Superior temporal gyrus (tissue), 1 donor: ENCODE results near the gene STK39.
A peak's percentile ranks its signal among the peaks of the same experiment; 100 is the strongest.
"Not testable (repeated sequence)": the region's sequence is repeated elsewhere in the genome, so short reads cannot be mapped to it uniquely, and the experiment has no call there.

Source experiments
- DNase-seq: peaks from one replicate; pipeline ENCODE4 v3.0.0-alpha.2; 2016; ENCODE audit errors: extremely low spot score

The STK39 gene

DNA sequence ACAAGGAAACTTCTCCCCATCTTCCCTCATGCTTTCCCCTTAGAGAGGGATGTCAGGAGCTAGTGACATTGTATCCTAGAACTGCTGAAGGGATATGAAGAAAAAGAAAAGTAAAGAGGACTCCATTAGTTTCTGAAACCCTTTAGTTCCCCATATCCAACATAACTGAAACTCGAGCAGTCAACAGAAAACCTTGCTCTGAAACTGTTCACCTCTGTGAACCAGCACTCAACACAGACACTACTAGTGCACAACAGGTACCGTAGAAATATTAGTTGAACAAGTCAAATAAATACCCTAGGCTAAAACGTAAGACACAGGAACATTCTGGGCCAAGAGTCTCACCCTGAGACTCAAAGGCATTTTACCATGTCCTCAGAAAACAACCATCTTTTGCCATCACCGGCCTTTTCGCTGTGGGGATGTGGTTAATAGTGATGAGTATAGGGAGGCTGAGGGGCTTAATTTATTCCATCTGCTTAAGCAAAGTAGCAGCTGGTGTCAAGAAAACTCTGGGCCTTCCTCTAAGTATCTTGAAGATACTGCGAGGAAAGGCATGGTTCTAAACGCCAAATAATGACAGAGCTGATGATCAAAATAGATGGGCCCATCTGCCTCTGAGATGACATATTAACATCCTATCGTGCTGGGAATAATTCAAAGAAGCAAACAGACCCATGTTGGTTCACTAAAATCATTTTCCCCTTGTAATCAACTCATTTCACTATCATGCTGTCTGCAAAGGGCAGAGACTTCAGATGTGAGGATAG lies 156.8 kb downstream of the STK39 start:
- no peak for DNase-seq

DNA sequence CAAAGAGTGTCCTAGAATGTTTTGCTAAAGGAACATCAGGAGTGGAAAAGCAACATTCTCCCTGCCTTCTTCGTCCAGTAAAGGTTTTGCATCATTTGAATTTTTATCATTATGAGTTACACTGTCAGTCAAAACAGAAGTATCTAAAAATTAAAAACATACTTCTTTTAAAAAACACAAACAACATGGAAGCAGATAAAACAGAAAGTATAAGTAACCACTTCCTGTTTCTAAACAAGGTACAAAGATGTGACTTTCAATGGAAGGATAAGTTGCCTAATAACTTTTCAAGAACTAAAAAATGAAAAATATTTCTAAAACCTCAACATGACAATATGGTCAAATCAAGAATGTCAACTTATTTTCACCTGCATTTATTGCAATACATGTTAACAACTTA lies 158.2 kb downstream of the STK39 start:
- DNase-seq, result no peak

DNA sequence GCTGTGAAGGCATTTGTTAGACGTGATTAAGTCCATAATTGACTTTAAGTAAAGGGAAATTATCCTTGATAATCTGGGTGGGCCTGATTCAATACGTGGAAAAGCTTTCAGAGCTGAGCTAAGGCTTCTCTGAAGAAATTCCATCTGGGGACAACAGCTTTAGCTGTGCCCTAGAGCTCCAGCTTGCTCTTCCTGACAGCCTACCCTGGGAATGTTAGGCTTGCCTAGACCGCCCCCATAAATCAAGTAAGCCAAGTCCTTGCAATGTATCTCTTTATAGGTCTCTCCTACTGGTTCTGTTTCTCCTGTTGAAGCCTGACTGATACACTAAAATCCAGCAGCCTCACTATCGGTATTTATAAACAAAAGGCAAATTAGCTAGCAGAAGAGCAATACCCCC lies 160.0 kb downstream of the STK39 start:
- no peak for DNase-seq

GRCh38 chr2:168086851-168087250 lies 160.5 kb downstream of the STK39 start:
- DNase-seq, result peak; percentile 73

DNA sequence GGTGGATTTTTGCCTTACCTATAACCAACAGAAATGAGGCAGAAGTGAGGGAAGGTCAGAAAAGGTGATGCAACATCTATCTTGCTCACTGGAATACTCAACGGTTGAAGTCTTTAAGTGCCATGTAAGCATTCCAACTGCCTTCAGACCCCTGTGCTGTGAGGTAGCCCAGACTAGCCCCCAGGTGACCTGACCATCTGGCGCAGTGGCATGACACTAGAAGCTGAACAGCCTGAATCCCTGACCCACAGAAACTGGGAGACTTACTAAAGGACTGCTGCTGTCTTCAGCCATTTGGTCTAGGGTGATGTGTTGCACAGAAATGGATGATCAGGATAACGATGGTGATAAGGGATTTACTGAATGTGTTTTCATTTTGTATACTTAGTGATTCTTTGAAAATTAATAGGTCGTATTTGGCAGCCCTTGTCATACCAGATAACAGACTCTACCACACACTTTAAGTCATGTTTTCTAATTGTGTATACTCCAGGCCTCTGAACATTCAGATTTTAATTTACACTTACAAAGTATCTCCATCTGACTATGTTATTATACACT lies 161.5 kb downstream of the STK39 start:
- no peak for DNase-seq

DNA sequence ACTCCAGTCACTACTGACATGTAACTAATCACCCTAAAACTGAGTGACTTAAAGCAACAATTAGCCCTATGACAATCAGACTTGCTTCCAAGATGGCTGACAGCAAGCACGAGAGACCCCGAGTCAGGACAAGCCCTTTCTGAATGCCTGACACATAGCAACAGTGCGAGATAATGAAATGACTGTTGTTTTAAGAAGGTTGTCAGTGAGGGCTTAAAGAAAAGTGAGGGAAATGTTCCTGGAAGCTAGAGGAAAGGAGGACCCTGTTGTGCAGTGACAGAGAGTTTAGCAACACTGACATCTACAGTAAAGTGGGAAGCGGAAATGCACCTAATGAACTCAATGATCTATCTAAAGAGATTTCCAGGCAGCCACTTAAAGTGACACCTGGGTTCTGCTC lies 163.1 kb downstream of the STK39 start:
- no peak for DNase-seq

GRCh38 chr2:168081452-168081851 lies 165.9 kb downstream of the STK39 start:
- DNase-seq, result not testable (repeated sequence)

DNA sequence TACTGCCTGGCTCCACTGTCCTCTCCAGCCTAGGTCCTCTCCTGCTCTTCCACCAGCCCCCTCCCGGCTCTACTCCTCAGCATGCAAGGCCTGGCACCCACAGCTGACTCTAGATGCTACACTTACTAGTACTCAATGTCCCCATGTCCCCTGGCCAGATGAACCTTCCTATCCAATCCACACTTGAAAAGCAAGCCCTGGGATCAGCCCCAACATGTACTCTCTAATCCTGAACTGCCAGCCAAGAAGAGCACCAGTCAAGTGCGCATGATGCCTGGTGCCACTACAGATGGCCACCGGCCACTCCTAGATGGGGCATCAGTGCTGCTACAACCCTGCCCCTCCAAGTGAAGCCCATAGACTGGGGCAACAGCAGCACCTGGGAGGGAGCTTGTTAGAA lies 168.2 kb downstream of the STK39 start:
- DNase-seq, result no peak

DNA sequence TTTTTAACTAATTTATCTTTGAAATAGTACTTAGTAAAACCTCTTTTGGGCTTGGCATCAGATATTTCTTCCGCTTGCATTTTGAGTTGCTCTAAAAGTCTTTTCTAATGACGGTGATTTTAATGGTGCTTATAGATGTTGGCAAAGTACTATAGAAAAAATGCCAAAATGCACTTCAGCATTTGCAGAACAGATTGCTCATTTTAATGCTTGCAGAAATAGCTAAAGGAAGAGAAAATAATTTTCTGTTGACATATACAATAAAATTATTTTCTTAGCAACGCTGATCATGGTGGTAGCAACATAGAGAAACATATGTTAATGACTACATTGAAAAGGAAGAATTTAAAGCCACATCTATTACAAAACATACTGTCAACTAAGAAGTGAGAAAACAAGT lies 170.7 kb downstream of the STK39 start:
- DNase-seq, result no peak

- DNase-seq, result no peak
Observed at GRCh38 chr2:168075446-168075845, 171.9 kb downstream of the STK39 start.

DNA sequence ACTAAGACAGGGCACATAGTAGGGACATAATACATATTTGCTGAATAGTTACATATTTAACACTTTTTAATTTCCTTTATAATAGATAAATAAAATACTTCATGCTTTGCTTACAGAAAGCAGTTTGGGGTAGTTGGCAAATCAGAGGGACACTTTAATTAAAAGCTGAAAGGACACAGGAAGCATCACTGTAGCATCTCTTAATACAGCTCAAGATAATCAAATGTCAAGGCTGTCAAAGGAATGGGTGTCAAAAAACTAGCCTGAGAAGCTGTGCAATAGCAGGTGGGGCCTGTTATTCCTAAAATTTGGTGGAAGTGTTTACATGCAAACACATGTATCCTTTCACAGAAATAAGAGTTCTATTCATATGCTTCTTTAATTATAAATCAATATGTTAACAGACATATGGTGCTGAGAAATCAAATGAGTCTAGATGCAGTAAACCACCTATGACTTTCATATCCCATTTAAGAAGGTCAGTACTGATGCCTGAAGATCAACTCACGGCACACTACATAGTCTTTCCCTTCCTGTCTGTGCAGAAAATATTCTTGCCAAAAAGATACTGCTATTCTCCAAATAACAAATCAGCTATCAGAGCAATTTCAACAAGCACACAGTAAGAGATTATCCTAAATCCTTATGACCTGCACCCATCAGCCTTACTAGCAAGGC lies 174.6 kb downstream of the STK39 start:
- no peak for DNase-seq

DNA sequence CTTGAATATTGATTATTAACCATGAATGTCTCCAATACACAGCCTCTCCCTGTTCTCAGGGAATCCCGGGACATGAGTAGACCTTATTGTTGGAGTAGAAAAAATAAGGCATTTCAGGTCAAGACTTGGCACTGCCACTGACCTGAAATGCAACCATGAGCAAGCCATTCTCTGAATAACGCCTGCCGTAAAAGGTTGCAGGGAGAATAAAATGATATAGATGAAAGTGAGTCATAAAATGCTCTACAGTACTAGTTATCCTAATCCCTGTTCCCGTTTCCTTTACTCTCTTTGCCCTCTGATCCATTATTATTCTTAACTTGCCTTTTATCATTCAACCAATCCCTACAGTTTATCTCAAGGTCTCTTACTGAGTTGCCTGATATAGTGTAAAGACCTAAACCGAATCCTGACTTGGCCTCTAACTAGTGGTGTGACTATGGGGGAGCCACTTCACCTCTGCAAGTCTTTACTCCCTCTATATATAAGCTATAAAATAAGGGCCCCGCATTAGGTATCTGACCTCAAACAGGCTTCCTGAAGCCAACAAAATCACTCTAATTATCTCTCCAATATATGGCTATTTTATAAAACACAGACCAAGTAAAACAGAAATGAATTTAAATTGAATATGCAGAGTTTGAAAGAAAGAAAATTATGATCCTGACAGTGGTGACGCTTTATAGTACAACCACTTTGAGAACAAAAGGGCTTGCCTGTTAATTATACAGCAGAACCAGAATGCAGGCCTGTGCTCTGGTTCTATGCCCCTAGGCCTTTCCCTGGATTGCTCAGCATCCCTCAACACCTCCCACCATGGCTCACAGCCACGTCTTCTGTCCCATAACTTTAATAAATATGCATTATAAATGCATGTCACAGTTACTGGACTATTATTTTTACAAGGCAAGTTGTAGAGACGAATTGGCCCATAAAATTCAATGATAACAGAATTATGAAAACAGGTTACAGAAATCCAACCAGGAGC lies 183.1 kb downstream of the STK39 start:
- DNase-seq, result no peak

- no peak for DNase-seq
Observed at GRCh38 chr2:168062936-168063335, 184.5 kb downstream of the STK39 start.

GRCh38 chr2:168062054-168062453 lies 185.3 kb downstream of the STK39 start:
- DNase-seq, result no peak

DNA sequence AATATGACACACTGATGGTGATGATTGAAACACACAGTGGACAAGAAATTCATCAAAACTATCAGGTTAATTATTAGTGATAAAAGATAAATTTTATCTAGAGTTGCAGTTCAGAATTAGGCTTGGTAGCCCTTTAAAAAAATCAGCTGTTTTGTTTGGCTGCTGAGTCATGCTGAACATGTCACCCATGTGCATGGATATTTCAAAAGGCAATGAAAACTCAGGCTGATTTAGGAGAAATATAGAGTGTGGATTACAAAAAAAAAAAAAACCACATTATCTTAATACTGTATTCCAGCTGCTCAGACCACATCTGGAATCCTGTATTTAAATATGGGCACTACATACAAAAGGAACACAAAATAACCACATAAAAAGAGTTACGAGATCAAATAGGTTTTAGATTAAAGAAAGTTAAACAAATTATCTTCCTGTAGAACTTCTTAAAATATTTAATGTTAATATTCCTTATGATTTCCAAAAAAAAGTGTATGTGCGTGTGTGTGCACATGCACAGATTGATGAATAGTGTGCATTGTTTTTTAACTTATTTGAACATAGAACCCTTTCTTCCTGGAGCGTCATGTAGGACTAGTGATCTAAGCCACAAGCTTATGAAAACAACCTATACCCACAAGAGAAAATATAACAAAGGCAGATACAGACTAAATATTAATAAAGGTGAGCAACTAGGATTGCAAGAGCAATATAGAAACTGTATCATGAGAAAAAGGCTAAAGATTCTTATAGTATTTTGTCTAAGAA lies 186.2 kb downstream of the STK39 start:
- no peak for DNase-seq

DNA sequence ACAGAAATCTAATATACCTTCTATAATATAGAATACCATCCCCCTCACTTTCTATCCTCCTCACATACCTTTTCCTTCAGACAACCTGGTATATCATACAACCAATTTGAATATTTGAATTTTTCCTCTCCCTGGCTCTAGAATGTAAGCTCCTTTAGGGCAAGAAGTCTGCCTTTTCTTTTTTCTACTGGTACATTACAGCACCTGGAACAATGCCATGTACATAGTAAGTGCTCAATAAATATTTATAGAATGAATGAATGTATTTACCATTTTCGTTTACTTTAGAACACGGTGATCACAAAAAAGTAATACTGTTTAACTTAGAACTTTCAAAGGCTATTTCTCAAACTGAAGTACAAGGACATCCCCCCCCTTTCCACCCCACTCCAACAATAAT lies 187.6 kb downstream of the STK39 start:
- DNase-seq, result no peak

DNA sequence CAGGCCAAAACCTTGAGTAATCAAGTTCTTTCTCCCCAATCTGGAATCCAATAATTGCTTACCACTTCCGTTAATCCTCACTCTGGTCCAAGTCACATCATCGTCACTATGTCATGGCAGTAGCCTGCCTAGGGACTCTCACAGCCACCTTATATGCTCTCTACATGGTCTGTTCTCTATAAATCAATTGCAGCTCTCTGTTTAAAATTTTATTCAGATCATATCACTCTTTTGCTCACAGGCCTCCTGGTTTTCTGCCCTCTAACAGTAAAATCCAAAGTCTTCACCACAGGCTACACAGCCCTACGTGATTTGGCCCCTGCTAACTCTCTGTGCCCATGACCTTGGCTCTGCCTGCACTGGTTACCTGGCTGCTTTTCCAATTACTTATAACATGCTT lies 188.7 kb downstream of the STK39 start:
- DNase-seq, result no peak

- no peak for DNase-seq
Observed at GRCh38 chr2:168056242-168056787, 191.1 kb downstream of the STK39 start.

DNA sequence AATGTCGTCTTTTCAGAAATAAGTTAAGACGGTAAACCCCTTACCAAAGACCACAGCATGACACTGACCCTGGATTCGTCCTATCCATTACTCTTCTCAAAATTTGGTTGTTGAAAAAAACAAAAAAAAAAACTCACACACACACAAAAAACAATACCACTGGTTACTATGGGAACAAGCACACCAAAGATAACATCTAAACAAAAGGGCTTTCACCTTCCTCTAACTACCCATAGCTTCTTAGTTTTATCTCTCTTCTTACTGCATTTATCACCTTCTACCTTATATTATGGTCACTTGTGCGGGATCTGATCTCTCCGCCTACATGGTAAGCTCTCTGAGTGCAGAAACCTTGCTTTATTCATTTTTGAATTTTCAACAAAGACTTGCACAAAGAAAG lies 192.7 kb downstream of the STK39 start:
- DNase-seq, result no peak

DNA sequence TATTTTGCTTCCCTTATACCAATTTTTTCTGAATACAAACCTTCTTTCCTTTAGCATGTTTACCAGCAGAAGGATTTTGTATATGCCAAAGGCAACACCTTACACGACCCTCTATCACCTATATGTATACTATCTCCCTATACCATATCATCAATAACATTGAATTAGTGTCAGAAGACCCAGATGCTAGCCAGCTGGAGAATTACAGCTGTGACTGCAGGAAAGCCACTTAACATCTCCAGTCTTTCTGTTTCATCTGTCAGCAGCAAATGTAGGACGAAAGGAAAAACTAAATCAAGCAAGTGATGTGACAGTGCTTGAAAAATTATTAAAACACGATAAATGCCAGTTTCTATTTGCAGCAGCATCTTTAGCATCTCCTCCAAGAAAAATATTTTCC lies 193.7 kb downstream of the STK39 start:
- no peak for DNase-seq

DNA sequence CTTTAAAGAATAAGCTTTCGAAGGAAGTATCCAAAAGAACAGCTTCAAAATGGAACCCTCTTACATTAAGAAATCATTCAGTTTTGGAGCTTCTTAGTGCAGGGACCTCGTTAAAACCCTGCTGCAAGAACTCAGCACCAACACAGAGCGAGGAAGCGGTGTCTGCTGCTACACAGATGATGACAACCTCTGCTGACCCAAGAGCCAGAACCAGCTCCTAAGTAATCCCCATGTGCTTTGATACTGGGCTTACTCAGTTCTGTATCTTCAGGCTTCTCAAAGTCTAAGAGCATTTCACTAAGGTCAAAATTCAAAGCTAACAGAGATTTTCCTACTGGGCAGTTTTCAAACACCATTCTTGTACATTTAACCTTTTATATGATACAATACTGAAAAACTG lies 194.6 kb downstream of the STK39 start:
- DNase-seq, result no peak
